GM19193 (cell line): ENCODE results near the gene CDCP1.

Source experiments
- POLR2A ChIP-seq: IDR thresholded peaks from 4 replicates; pipeline ENCODE4 v1.6.1; 2011; ENCODE audit not compliant: insufficient read depth, insufficient read length; ENCODE audit errors: extremely low read depth

Gene CDCP1

GRCh38 chr3:45093176-45093575, 53.0 kb downstream of the CDCP1 start:
- no peak for TF ChIP-seq POLR2A

DNA sequence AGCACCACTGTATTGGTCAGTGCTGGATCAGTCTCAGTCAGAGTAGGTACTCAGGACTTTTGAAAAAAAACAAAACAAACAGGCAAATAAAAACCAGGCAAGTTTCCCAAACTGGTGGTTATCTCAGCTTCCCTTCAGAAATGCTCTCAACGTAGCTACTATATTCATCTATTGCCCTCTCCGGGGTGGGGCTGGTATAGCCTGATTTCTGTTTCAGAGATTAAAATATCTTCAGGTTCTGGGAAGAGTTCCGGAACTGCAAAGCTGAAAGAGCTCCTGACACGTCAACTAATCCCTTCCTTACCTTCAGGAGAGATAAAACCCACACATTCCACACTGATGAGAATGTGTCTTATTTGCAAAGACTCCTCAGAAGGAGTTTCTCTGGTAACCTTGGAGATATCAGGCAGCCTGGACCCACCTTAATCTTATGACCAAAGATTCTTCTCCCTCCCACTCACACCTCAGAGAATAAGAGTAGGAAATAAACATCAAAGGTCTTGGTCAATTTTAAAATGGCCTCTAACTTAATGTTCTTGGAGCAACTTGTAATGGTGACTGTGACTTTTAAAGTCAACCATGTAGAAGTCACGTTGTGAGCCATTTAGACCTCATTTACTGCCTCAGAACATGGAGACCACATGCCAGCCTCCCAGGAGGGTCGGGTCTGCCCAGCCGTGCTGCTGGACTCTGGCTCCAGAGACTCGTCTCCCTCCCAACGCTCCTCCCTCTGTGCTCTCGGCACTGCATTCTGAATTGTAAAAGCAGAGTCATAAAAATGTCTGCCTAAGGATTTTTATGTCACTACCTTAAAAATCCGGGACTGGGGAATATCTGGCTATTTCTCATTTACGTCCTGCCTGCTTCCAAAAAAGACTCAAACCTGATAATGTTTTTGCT, 53.8 kb downstream of the CDCP1 start:
- no peak for TF ChIP-seq POLR2A

DNA sequence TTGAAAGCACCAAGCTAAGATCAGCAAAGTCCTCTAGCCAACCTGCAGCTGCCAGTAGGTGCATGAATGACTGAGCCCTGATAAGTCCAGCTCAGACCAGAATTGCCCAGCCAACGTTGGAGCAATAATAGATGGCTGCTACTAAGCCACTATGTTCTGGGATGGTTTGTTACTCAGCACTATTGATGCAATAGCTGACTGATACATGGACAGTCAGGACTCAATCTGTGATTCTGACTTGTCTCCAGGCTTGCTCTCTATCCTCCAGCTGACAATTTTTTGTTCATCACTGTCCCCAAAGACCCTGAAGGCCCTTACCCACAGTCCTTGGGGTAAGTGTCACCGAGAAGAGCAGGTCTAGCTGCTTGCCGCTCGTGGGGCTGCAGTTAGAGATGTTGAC, 55.3 kb downstream of the CDCP1 start:
- TF ChIP-seq POLR2A, result no peak

GRCh38 chr3:45088543-45089358, 57.4 kb downstream of the CDCP1 start:
- no peak for TF ChIP-seq POLR2A

DNA sequence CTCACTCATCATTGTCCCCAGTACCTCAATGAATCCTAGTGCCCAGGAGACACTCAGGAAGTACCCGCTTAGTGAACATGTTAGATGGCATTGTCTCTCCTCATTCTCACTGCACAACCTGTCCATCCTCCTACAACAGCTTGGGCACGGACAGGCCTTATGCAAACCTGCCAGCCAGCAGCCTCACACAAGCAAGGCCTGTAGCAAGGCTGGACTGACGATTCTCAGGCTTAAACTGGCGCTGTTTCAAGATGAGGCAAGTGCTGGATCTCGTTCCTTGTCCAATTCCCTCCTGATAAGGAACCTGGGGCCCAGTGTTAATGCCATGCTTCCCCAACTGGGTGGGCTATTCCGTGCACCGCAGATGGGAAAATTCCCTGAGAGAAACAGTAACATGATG, 59.0 kb downstream of the CDCP1 start:
- no peak for TF ChIP-seq POLR2A

GRCh38 chr3:45084820-45085816, 61.1 kb downstream of the CDCP1 start:
- no peak for TF ChIP-seq POLR2A

DNA sequence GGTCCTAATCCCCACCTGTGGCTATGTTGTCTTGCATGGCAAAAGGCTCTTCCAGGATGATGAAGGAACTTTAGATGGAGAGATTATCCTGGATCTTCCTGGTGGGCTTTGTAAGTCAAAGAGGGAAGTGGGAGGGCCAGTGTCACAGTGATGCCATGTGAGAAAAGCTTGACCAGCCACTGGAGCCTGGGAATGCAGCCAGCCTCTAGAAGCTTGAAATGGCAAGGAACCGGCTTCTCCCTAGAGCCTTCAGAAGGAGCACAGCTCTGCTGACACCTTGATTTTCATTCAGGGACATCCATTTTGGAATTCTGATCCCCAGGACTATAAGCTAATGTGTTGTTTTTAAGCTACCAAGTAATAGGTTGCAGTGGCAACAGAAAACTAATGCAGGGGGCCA, 61.8 kb downstream of the CDCP1 start:
- TF ChIP-seq POLR2A, result no peak

- no peak for TF ChIP-seq POLR2A
Observed at GRCh38 chr3:45083023-45083422, 63.2 kb downstream of the CDCP1 start.

GRCh38 chr3:45082142-45082538, 64.0 kb downstream of the CDCP1 start:
- TF ChIP-seq POLR2A, result no peak

DNA sequence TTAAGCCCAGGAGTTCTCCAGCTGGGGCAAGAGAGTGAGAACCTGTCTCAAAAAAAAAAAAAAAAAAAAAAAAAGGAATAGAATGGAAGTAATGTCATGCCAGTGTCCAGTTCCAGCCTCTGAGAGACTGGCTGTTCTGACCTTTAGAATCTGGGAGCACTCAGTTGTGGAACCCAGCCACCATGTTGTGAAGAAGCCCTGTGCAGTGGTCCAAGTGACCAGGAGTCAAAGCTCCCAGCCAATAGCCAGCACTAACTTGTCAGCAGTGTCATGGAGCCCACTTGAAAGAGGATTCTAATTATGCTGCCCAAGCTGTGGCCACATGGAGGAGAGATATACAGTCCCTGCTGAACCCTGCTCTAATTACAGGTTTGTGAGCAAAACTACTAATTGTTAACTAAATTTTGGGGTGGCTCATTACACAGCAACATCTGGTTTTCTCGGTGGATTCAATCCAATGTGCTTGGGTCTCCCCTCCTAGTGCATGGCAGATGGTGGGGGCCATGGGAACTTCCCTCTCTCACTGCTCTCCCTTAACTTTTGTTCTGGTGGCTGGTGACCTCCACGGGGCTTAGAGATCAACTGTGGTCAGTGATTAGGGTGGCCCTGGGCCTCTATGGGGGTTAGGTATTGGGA, 64.6 kb downstream of the CDCP1 start:
- no peak for TF ChIP-seq POLR2A

GRCh38 chr3:45080824-45081223, 65.4 kb downstream of the CDCP1 start:
- no peak for TF ChIP-seq POLR2A

GRCh38 chr3:45079715-45080114, 66.5 kb downstream of the CDCP1 start:
- no peak for TF ChIP-seq POLR2A

DNA sequence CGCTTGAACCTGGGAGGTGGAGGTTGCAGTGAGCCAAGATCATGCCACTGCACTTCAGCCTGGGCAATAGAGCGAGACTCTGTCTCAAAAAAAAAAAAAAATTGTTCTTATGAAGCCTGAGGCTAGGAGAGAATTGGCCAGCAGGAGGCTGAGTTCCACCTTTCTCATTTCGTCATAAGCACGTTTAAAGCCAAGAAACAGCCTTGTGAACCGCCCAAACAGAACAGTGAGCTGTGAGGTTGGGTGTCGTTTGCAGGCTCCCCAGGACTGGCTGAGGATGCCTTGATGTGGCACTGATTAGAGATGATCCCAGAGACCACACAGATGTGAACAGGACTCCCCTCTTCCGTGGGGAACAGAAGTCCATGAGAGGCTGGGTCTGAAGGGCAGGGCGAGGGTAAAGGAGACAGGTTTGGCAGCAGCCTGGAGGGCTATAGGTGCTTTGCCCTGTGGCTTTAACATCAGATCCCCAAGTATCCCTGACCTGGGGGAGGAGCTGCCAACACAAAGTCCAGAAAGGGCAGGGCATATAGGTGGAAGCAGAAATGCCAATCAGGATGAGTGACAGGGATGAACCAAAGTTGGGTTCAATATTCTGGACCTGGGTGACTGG, 67.2 kb downstream of the CDCP1 start:
- no peak for TF ChIP-seq POLR2A

DNA sequence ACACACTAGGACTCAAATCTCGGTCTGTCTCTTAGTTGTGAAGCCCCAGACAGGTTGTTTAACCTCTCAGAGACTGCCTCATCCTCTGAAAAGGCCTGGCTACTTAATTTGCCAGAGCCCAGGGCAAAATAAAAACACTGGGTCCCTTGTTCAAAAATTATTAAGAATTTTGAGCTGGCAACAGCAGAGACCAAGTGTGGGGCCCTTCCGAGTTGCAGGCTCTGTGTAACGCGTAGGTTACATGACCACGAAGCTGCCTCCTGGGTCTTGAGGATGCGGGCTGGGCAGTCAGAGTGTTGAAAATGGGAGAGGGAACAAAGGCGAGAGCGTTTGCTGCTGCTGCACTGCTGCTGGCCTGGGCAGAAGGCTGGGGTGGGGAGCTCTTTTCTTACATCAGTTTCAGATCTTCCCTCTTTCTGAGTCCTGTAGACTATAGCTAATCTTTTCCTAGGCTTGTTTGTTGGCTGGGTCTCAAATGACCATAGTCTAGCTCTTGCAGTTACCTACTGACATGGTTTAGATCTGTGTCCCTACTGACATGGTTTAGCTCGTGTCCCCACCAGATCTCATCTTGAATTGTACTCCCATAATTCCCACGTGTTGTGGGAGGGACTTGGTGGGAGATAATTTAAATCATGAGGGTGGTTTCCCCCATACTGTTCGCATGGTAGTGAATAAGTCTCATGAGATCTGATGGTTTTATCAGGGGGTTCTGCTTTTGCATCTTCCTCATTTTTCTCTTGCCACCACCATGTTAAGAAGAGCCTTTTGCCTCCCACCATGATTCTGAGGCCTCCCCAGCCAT, 70.2 kb downstream of the CDCP1 start:
- no peak for TF ChIP-seq POLR2A

DNA sequence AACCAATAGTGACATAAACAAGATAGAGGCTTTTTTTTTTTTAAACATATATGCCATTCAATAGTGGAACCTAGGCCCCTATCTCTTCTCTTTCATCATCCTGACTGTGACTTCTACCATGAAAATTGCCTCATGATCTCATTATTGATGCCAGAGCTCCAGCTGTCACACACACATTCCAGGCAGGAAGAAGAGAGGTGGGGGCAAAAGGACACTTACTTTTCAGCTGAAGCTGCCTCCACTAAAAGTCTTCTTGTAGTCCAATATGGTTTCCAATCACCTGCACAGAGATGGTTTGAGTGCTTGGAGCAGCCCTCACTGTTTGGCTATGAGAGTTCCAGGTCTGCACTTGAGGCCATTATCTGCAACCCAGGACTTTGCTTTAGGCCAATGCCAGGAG, 75.1 kb downstream of the CDCP1 start:
- TF ChIP-seq POLR2A, result no peak
